ENCODE measurements around the gene GSE1.

DNA sequence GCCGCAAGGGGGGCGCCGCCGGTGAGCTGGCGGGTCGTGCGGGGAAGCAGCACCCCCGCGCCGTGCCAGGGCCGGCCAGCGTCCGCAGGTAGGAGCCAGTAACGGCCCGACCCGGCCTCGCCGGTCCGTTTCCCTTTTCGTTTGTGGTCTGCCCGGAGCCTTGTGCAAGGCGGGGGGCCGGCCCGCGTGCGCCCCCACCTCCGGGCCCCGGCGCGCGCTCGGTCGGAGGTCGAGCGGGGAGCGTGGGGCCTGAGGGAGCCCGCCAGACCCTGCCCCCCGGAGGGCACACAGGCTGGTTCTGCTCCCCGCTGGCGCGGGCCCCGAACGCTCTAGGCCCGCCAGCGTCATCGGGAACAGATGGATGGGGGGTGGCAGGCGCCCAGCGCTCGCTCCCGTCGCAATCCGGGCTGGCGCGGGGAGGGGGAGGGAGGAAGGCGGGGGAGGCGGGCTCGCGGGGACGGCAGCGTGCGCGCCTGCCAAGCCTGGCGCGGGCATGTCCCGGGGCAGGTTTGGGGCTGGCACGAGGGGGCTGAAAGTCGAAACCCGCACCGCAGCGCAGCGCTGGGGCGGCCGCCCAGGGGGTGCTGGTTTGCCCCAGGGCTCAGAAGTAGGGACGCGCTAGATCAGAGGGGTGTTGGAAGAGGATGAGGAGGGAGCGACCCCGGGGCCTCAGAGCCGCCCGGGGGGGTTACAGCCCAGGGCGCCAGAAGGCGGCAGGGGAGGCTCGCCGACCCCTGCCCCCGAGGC lies 1.5 kb upstream of the GSE1 start:
- TF ChIP-seq ZNF140 (tag by site-specific recombination; IDR thresholded peaks at IDR 0.05) (no peak), ZXDB (tag by site-specific recombination; IDR thresholded peaks at IDR 0.05) (peak; percentile 82), KLF10 (tag by site-specific recombination; IDR thresholded peaks at IDR 0.05) (peak; percentile 48; the same call in 1 of the 2 replicates), ZNF747 (tag by site-specific recombination; IDR thresholded peaks at IDR 0.05) (no peak), OSR2 (tag by site-specific recombination; IDR thresholded peaks at IDR 0.05) (no peak), SETDB1 (IDR thresholded peaks at IDR 0.05; ENCODE audit: insufficient read length, low read length) (no peak)
- TF ChIP-seq, protein P1, sequence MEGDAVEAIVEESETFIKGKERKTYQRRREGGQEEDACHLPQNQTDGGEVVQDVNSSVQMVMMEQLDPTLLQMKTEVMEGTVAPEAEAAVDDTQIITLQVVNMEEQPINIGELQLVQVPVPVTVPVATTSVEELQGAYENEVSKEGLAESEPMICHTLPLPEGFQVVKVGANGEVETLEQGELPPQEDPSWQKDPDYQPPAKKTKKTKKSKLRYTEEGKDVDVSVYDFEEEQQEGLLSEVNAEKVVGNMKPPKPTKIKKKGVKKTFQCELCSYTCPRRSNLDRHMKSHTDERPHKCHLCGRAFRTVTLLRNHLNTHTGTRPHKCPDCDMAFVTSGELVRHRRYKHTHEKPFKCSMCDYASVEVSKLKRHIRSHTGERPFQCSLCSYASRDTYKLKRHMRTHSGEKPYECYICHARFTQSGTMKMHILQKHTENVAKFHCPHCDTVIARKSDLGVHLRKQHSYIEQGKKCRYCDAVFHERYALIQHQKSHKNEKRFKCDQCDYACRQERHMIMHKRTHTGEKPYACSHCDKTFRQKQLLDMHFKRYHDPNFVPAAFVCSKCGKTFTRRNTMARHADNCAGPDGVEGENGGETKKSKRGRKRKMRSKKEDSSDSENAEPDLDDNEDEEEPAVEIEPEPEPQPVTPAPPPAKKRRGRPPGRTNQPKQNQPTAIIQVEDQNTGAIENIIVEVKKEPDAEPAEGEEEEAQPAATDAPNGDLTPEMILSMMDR (tag by site-specific recombination; IDR thresholded peaks at IDR 0.05), result no peak
- TF ChIP-seq, protein P2, sequence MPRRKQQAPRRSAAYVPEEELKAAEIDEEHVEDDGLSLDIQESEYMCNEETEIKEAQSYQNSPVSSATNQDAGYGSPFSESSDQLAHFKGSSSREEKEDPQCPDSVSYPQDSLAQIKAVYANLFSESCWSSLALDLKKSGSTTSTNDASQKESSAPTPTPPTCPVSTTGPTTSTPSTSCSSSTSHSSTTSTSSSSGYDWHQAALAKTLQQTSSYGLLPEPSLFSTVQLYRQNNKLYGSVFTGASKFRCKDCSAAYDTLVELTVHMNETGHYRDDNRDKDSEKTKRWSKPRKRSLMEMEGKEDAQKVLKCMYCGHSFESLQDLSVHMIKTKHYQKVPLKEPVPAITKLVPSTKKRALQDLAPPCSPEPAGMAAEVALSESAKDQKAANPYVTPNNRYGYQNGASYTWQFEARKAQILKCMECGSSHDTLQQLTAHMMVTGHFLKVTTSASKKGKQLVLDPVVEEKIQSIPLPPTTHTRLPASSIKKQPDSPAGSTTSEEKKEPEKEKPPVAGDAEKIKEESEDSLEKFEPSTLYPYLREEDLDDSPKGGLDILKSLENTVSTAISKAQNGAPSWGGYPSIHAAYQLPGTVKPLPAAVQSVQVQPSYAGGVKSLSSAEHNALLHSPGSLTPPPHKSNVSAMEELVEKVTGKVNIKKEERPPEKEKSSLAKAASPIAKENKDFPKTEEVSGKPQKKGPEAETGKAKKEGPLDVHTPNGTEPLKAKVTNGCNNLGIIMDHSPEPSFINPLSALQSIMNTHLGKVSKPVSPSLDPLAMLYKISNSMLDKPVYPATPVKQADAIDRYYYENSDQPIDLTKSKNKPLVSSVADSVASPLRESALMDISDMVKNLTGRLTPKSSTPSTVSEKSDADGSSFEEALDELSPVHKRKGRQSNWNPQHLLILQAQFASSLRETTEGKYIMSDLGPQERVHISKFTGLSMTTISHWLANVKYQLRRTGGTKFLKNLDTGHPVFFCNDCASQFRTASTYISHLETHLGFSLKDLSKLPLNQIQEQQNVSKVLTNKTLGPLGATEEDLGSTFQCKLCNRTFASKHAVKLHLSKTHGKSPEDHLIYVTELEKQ (tag by site-specific recombination; IDR thresholded peaks at IDR 0.05; ENCODE audit: borderline replicate concordance), result no peak
